Neuronal stem cell (in vitro differentiated cells): ENCODE data around the gene GPR150.

ENCODE experiments used
- DNase-seq: peaks from one replicate; pipeline ENCODE4 v3.0.0-alpha.2; 2013; ENCODE audit warnings: low spot score
- H2AFZ ChIP-seq: one replicate; pipeline ENCODE4 v1.6.1; 2013; ENCODE audit warnings: mild to moderate bottlenecking, low read length, inconsistent platforms
- H2AK5ac ChIP-seq: 2 replicates; pipeline ENCODE4 v1.6.1; 2013; ENCODE audit warnings: low read depth, mild to moderate bottlenecking, inconsistent platforms, low read length, moderate library complexity, mixed read lengths
- H2BK120ac ChIP-seq: 2 replicates; pipeline ENCODE4 v1.6.1; 2013; ENCODE audit warnings: low read depth, mild to moderate bottlenecking, inconsistent platforms, low read length, moderate library complexity, mixed read lengths
- H2BK12ac ChIP-seq: one replicate; pipeline ENCODE4 v1.6.1; 2013; ENCODE audit warnings: low read length, inconsistent platforms
- H2BK15ac ChIP-seq: 2 replicates; pipeline ENCODE4 v1.6.1; 2013; ENCODE audit warnings: mild to moderate bottlenecking, low read length, inconsistent platforms, mixed read lengths
- H2BK5ac ChIP-seq: one replicate; pipeline ENCODE4 v1.6.1; 2013; ENCODE audit warnings: inconsistent platforms, mild to moderate bottlenecking, low read length, moderate library complexity
- H3K14ac ChIP-seq: one replicate; pipeline ENCODE4 v1.6.1; 2013; ENCODE audit warnings: low read length, inconsistent platforms
- H3K18ac ChIP-seq: 2 replicates; pipeline ENCODE4 v1.6.1; 2013; ENCODE audit warnings: low read length, inconsistent platforms
- H3K23ac ChIP-seq: 2 replicates; pipeline ENCODE4 v1.6.1; 2013; ENCODE audit warnings: low read depth, mild to moderate bottlenecking, mixed read lengths, low read length, inconsistent platforms; ENCODE audit not compliant: poor library complexity
- H3K27ac ChIP-seq: replicated peaks from 3 replicates; pipeline ENCODE4 v1.5.1; 2013; ENCODE audit warnings: low read length, inconsistent platforms
- H3K27me3 ChIP-seq, 3 experiments: 2 replicates each; pipeline ENCODE4 v1.6.1; 2013; ENCODE audit warnings: low read length in 3 of 3, mild to moderate bottlenecking in 2 of 3, inconsistent platforms in 1 of 3, low read depth in 1 of 3, mixed read lengths in 1 of 3, moderate library complexity in 1 of 3; ENCODE audit not compliant: control insufficient read depth in 3 of 3, insufficient read depth in 3 of 3
- H3K36me3 ChIP-seq, 2 donors: replicated peaks in 1 of 2; 2 replicates each; pipeline ENCODE4 v1.6.1; 2013; ENCODE audit warnings: low read length in 2 of 2; ENCODE audit not compliant: control insufficient read depth in 2 of 2, insufficient read depth in 2 of 2
- H3K4ac ChIP-seq: 2 replicates; pipeline ENCODE4 v1.6.1; 2013; ENCODE audit warnings: inconsistent platforms, mild to moderate bottlenecking, low read length, moderate library complexity
- H3K4me1 ChIP-seq, 2 donors: 1 replicate in 1 of 2; 2 replicates in 1 of 2; pipeline ENCODE4 v1.6.1; 2013; ENCODE audit warnings: low read length in 2 of 2, low read depth in 1 of 2; ENCODE audit not compliant: control insufficient read depth in 2 of 2, insufficient read depth in 1 of 2
- H3K4me2 ChIP-seq: one replicate; pipeline ENCODE4 v1.6.1; 2013; ENCODE audit warnings: mild to moderate bottlenecking, low read length, inconsistent platforms; ENCODE audit not compliant: insufficient read depth, poor library complexity, severe bottlenecking
- H3K4me3 ChIP-seq, 2 donors: 2 replicates each; pipeline ENCODE4 v1.5.1; 2013; ENCODE audit warnings: low read length in 2 of 2, mild to moderate bottlenecking in 2 of 2, inconsistent platforms in 1 of 2, moderate library complexity in 1 of 2
- H3K79me1 ChIP-seq: one replicate; pipeline ENCODE4 v1.6.1; 2013; ENCODE audit warnings: low read depth, mild to moderate bottlenecking, inconsistent platforms, low read length, moderate library complexity
- H3K9ac ChIP-seq: one replicate; pipeline ENCODE4 v1.6.1; 2013; ENCODE audit warnings: mild to moderate bottlenecking, low read depth, low read length, inconsistent platforms; ENCODE audit not compliant: poor library complexity
- H3K9me3 ChIP-seq, 2 donors: replicated peaks in 1 of 2; 2 replicates each; pipeline versions ENCODE3 to v1.6.1; 2013; ENCODE audit warnings: low read length in 2 of 2, mild to moderate bottlenecking in 2 of 2, inconsistent platforms in 1 of 2, low read depth in 1 of 2, mixed read lengths in 1 of 2, moderate library complexity in 1 of 2; ENCODE audit not compliant: control insufficient read depth in 2 of 2, insufficient read depth in 1 of 2
- H4K8ac ChIP-seq: one replicate; pipeline ENCODE4 v1.6.1; 2013; ENCODE audit warnings: low read depth, mild to moderate bottlenecking, inconsistent platforms, low read length, moderate library complexity
- H4K91ac ChIP-seq: one replicate; pipeline ENCODE4 v1.6.1; 2013; ENCODE audit warnings: low read length, low read depth, mild to moderate bottlenecking, inconsistent platforms; ENCODE audit not compliant: poor library complexity
- WGBS, 2 donors: extraction: QIAGEN DNeasy Blood & Tissue Kit; methylation state at CpG; one replicate each; pipeline ENCODE4 v1.1.7; 2013; ENCODE audit warnings: missing lambda C conversion rate in 2 of 2, mixed read lengths in 1 of 2; ENCODE audit not compliant: insufficient read length in 2 of 2, insufficient replicate concordance in 1 of 2; ENCODE audit errors: extremely low coverage in 2 of 2; 5-methylcytosine and 5-hydroxymethylcytosine counted together

The GPR150 gene

DNA sequence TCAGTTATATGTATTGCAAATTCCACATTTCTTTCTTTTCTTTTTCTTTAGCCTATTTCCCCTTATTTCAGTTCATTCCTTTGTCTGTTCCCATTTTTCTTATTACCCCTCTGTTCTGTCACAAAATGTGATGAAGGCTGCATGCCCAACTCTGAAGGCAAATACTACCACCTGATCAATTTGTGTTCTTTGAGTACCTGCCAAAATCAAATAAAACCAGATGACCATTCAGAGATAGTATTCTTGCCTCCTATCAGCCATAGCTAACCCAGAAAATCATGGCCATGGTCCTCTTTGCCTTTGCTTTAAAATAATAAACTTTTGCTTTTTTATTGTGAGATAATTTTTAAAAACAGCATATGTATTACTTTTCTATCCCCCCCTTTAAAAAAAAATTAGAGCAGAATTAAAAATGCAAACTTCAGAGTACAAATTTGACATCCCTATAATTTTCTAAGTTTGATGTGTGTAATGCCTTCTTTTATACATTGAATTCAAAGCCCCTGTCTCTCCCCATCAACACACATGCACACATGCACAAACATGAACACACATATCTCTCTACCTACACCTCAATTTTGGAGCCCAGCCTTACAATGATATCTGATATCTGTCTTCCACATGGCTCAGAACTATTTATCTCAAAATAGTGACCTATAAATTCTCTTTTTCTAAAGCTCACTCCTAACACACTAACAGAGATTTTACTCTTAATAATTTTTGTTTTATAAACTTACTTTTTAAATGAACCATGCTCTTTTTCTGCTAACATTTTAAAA lies 30.1 kb downstream of the GPR150 start:
- no peak for DNase-seq
- H3K79me1 ChIP-seq = no peaks in the 10 kb centered on the region
- H3K18ac ChIP-seq = no peak overlapping the region
- H3K9ac ChIP-seq = no peak overlapping the region
- no peak overlapping the region for H3K14ac ChIP-seq
- H3K36me3 ChIP-seq = no peaks in the 10 kb centered on the region
- H2AFZ ChIP-seq = no peak overlapping the region
- no peaks in the 10 kb centered on the region for H3K9me3 ChIP-seq
- H4K91ac ChIP-seq = no peak overlapping the region
- H4K8ac ChIP-seq = no peak overlapping the region
- no peak overlapping the region for H2BK5ac ChIP-seq
- no peak overlapping the region for H3K23ac ChIP-seq
- no peak overlapping the region for H2BK15ac ChIP-seq
- H3K4ac ChIP-seq = no peak overlapping the region
- no peak overlapping the region for H3K27ac ChIP-seq
- no peak overlapping the region for H2BK120ac ChIP-seq
- no peak overlapping the region for H3K4me3 ChIP-seq
- no peaks in the 10 kb centered on the region for H3K27me3 ChIP-seq
- no peak overlapping the region for H2AK5ac ChIP-seq
- no peak overlapping the region for H3K4me2 ChIP-seq
- peaks cover 3 to 4% of the 10 kb centered on the region in 2 donors for H3K4me1 ChIP-seq
- no peak overlapping the region for H2BK12ac ChIP-seq

DNA sequence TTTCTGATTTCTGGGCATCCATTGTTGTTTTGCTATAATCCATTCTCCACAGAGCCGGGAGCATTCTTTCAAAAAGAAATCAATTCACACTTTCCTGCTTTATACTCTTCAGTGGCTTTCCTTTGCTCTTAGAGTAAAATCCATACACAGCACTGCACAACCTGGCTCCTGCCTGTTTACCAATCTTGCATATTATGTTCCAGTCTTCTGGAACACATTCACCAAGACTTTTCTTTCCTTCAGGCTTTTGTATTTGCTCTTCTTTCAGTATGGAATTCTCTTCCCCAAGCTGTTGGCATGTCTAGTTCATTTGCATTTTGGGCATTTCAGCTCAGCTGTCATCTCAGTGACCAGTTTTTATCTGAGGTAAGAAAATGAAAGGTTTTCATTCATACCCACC lies 33.0 kb downstream of the GPR150 start:
- no peaks in the 10 kb centered on the region for H3K36me3 ChIP-seq
- H3K4me2 ChIP-seq = no peak overlapping the region
- no CpG with 5 or more reads among the region's 1 CpG for WGBS, 2 donors

DNA sequence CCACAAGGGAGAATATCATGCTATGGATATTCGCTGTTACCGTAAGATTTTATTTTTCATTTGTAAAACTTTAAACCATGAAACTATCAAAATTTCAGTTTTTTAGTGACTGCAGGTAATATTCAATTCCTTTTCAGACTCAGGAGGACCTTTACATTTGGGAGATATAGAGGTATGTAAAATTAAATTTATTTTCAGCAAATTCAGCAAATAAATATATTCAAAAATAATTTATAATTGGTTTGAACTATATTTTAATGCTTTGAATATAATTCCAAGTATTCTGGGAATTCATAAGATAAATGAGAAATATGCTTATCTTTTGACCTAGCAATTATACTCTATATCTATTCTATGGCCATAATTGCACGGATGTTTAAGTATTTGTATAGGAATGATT lies 34.3 kb downstream of the GPR150 start:
- Histone ChIP-seq H2AFZ (no peak overlapping the region), H3K18ac (no peak overlapping the region), H2BK15ac (no peak overlapping the region), H2BK120ac (no peak overlapping the region), H4K8ac (no peak overlapping the region), H2BK12ac (no peak overlapping the region), H3K9ac (no peak overlapping the region), H3K79me1 (no peaks in the 10 kb centered on the region), H3K36me3 (no peaks in the 10 kb centered on the region), H3K4me2 (no peak overlapping the region), H3K27me3 (no peaks in the 10 kb centered on the region), H2AK5ac (no peak overlapping the region), H3K4ac (no peak overlapping the region), H4K91ac (no peak overlapping the region), H3K4me1 (peaks cover 0 to 4% of the 10 kb centered on the region in 2 donors), H3K23ac (no peak overlapping the region), H3K14ac (no peak overlapping the region), H2BK5ac (no peak overlapping the region), H3K4me3 (no peak overlapping the region), H3K9me3 (no peaks in the 10 kb centered on the region), H3K27ac (no peak overlapping the region)
- no peak for DNase-seq
- WGBS, 2 donors = no CpG with 5 or more reads among the region's 3 CpGs

More for the DNA sequence above, 33.0 kb downstream of the GPR150 start:
- Histone ChIP-seq H3K23ac (no peak overlapping the region), H3K9me3 (no peaks in the 10 kb centered on the region), H3K4me1 (peaks cover 0 to 4% of the 10 kb centered on the region in 2 donors), H2BK120ac (no peak overlapping the region), H2BK12ac (no peak overlapping the region), H3K27me3 (no peaks in the 10 kb centered on the region), H3K4ac (no peak overlapping the region), H4K8ac (no peak overlapping the region), H3K27ac (no peak overlapping the region), H2AK5ac (no peak overlapping the region), H3K14ac (no peak overlapping the region), H3K4me3 (no peak overlapping the region), H3K9ac (no peak overlapping the region), H2AFZ (peak overlapping the region; percentile 4), H3K18ac (no peak overlapping the region), H2BK15ac (no peak overlapping the region), H4K91ac (no peak overlapping the region), H2BK5ac (no peak overlapping the region), H3K79me1 (no peaks in the 10 kb centered on the region)
- no peak for DNase-seq

DNA sequence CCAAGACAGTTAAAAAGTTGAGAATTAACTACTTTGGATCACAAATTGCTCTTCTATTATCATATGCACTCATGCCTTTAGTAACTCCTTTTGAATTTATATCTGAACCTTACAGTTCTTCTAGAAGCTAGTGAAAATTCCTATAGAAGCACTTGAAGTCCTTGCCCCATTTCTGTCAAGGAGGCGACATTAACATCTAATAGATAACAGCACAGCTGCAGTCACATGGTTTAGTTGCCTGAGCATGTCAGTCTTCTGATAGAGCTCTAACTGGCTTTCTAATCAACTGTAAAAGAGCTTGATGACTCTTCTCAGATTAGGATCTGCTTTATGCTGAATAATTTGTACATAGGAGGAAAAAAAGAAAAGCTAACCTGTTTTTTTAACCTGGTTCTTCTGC lies 35.7 kb downstream of the GPR150 start:
- Histone ChIP-seq H3K14ac (no peak overlapping the region), H4K8ac (no peak overlapping the region), H3K18ac (no peak overlapping the region), H2AFZ (no peak overlapping the region), H2BK120ac (no peak overlapping the region), H4K91ac (no peak overlapping the region), H2BK12ac (no peak overlapping the region), H3K4ac (no peak overlapping the region), H3K4me1 (peaks cover 0 to 4% of the 10 kb centered on the region in 2 donors), H3K27ac (no peak overlapping the region), H3K9ac (no peak overlapping the region), H3K27me3 (no peaks in the 10 kb centered on the region), H3K23ac (no peak overlapping the region), H3K9me3 (no peaks in the 10 kb centered on the region), H2BK15ac (no peak overlapping the region), H3K79me1 (no peaks in the 10 kb centered on the region), H3K4me2 (no peak overlapping the region), H3K36me3 (no peaks in the 10 kb centered on the region), H3K4me3 (no peak overlapping the region), H2BK5ac (no peak overlapping the region), H2AK5ac (no peak overlapping the region)
- no CpG with 5 or more reads among the region's 1 CpG for WGBS, 2 donors
- DNase-seq = no peak
